H1 (cell line): ENCODE measurements around the gene MZF1. TPM values are rescaled to one million over a fixed set of nuclear protein-coding genes. Genes with fewer than 3 reads are reported as not detected.

Experiments
- HDAC6 ChIP-seq: IDR thresholded peaks from one replicate; pipeline ENCODE4 v1.7.1; 2012; ENCODE audit warnings: low read depth, mild to moderate bottlenecking, inconsistent platforms, low read length, moderate library complexity
- polyA plus RNA-seq, 7 experiments: library from polyadenylated mRNA; depleted of rRNA in 3 of 7; stranded (reverse) in 5 of 7; unstranded in 2 of 7; fragments of >200 nt in 5 of 7; fragments of 200-250 nt in 2 of 7; gene quantifications; 1 replicate in 5 of 7; 2 replicates in 1 of 7; 4 replicates in 1 of 7; pipeline versions ENCODE4 v1.2.1 to v1.2.3, GENCODE V29; 2011 to 2013; ENCODE audit warnings: missing spikeins in 2 of 7, mixed read lengths in 2 of 7
- total RNA-seq: library from RNA; stranded (reverse); fragmentation: NEBNext Ultra II Directional; extraction: Animal tissue kit (Norgen Biotek cat#: 25700); gene quantifications from 2 replicates; pipeline ENCODE4 v1.2.1, GENCODE V29; 2021

The MZF1 gene
- total and polyA plus RNA-seq, 2 of the 8 experiments (the other 6 are each of a cell fraction or from before 2014, with no cell fraction given): 15.2 to 25.0 TPM

DNA sequence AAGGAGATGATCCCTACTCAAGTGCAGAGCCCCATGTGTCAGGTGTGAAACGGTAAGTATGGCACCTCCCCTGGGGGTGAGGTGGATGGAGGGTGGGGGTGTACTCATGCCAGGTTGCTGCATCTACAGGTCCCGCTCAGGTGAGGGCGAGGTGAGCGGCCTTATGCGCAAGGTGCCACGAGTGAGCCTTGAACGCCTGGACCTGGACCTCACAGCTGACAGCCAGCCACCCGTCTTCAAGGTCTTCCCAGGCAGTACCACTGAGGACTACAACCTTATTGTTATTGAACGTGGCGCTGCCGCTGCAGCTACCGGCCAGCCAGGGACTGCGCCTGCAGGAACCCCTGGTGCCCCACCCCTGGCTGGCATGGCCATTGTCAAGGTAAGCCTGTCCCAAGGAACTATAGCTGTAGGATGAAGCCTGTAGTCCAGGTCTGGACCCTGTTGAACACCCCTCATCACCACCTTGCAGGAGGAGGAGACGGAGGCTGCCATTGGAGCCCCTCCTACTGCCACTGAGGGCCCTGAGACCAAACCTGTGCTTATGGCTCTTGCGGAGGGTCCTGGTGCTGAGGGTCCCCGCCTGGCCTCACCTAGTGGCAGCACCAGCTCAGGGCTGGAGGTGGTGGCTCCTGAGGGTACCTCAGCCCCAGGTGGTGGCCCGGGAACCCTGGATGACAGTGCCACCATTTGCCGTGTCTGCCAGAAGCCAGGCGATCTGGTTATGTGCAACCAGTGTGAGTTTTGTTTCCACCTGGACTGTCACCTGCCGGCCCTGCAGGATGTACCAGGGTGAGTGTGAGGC lies 24.1 kb downstream of the MZF1 start (continued):
- TF ChIP-seq HDAC6: no peak
- TF ChIP-seq, all 59 proteins: peak for 2
